GM12878 (cell line): Measurements from ENCODE around the gene AIF1L.

Source experiments
- BCL11A ChIP-seq: IDR thresholded peaks from 2 replicates; pipeline ENCODE4 v1.6.1; 2011; ENCODE audit warnings: low read depth, low read length
- FOS ChIP-seq: IDR thresholded peaks from 3 replicates; pipeline ENCODE4 v1.6.1; 2011; ENCODE audit warnings: borderline replicate concordance; ENCODE audit not compliant: insufficient read length; ENCODE audit errors: extremely low read depth
- MLLT1 ChIP-seq: fragments of 450-650 bp; IDR thresholded peaks from 2 replicates; pipeline ENCODE4 v1.6.1; 2016; ENCODE audit warnings: mild to moderate bottlenecking
- MYC ChIP-seq: IDR thresholded peaks from 2 replicates; pipeline ENCODE4 v1.6.1; 2011; ENCODE audit warnings: mild to moderate bottlenecking, low read length, moderate library complexity, inconsistent platforms; ENCODE audit not compliant: insufficient read depth, insufficient replicate concordance, insufficient read length, severe bottlenecking
- POLR2A ChIP-seq: IDR thresholded peaks from 2 replicates; pipeline ENCODE4 v1.6.1; 2011; ENCODE audit warnings: low read depth, mild to moderate bottlenecking, low read length
- SRF ChIP-seq, 2 experiments: IDR thresholded peaks; 2 replicates each; pipeline ENCODE4 v1.6.1; 2011; ENCODE audit warnings: low read depth in 2 of 2, low read length in 2 of 2, mild to moderate bottlenecking in 1 of 2, moderate library complexity in 1 of 2
- TAF1 ChIP-seq: IDR thresholded peaks from 2 replicates; pipeline ENCODE4 v1.6.1; 2011; ENCODE audit warnings: mild to moderate bottlenecking, low read depth, low read length, borderline replicate concordance
- YY1 ChIP-seq: IDR thresholded peaks from 2 replicates; pipeline ENCODE4 v1.6.1; 2011; ENCODE audit warnings: low read depth, mild to moderate bottlenecking, low read length
- ZNF217 ChIP-seq: fragments of 450-650 bp; IDR thresholded peaks from 2 replicates; pipeline ENCODE4 v1.6.1; 2017; ENCODE audit warnings: antibody characterized with exemption, mild to moderate bottlenecking
- ZNF384 ChIP-seq: IDR thresholded peaks from 2 replicates; pipeline ENCODE4 v1.6.1; 2012; ENCODE audit warnings: low read depth, mild to moderate bottlenecking, low read length, improper control_type of control experiment, borderline replicate concordance
- TF ChIP-seq, protein P1 (sequence below), 3 experiments: IDR thresholded peaks in 2 of 3; conservative IDR thresholded peaks in 1 of 3; 2 replicates each; pipeline ENCODE4 v1.5.1; 2011; ENCODE audit warnings: low read depth in 3 of 3, low read length in 3 of 3, mild to moderate bottlenecking in 3 of 3, control low read depth in 2 of 3, moderate library complexity in 2 of 3, inconsistent platforms in 1 of 3, mixed read lengths in 1 of 3; ENCODE audit not compliant: control insufficient read depth in 2 of 3, insufficient read depth in 1 of 3; ENCODE audit errors: extremely low read depth in 1 of 3

GRCh38 chr9:131096269-131097125 is at the start of gene AIF1L:
- TF ChIP-seq SRF (IDR thresholded peaks at IDR 0.05; ENCODE audit: low read depth in 2 of 2, low read length in 2 of 2) (no peak), YY1 (no peak), MLLT1 (no peak), TAF1 (no peak), POLR2A (no peak), ZNF217 (no peak), ZNF384 (no peak), MYC (no peak), BCL11A (no peak), FOS (no peak)
- TF ChIP-seq, protein P1, sequence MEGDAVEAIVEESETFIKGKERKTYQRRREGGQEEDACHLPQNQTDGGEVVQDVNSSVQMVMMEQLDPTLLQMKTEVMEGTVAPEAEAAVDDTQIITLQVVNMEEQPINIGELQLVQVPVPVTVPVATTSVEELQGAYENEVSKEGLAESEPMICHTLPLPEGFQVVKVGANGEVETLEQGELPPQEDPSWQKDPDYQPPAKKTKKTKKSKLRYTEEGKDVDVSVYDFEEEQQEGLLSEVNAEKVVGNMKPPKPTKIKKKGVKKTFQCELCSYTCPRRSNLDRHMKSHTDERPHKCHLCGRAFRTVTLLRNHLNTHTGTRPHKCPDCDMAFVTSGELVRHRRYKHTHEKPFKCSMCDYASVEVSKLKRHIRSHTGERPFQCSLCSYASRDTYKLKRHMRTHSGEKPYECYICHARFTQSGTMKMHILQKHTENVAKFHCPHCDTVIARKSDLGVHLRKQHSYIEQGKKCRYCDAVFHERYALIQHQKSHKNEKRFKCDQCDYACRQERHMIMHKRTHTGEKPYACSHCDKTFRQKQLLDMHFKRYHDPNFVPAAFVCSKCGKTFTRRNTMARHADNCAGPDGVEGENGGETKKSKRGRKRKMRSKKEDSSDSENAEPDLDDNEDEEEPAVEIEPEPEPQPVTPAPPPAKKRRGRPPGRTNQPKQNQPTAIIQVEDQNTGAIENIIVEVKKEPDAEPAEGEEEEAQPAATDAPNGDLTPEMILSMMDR (IDR thresholded peaks at IDR 0.05 in 2 of 3, conservative IDR thresholded peaks at IDR 0.05 in 1 of 3; ENCODE audit: control insufficient read depth in 2 of 3, extremely low read depth in 1 of 3, insufficient read depth in 1 of 3, low read depth in 3 of 3, low read length in 3 of 3): no peak
